ENCODE measurements around the gene VWDE.
"Not testable (repeated sequence)": the region's sequence is repeated elsewhere in the genome, so short reads cannot be mapped to it uniquely, and the experiment has no call there.

Gene VWDE

GRCh38 chr7:12418452-12418851 is 14.8 kb upstream of the VWDE start:
- no peak for TF ChIP-seq CTCF (conservative IDR thresholded peaks at IDR 0.05)
- no peak overlapping the region for H3K27ac ChIP-seq

GRCh38 chr7:12415072-12415471 is 11.4 kb upstream of the VWDE start:
- TF ChIP-seq CTCF (conservative IDR thresholded peaks at IDR 0.05), result no peak
- H3K27ac ChIP-seq, result no peak overlapping the region

GRCh38 chr7:12412407-12412806 is 8.7 kb upstream of the VWDE start:
- H3K27ac ChIP-seq, result no peak overlapping the region
- no peak for TF ChIP-seq CTCF (conservative IDR thresholded peaks at IDR 0.05)

GRCh38 chr7:12410523-12410922 is 6.9 kb upstream of the VWDE start:
- no peak overlapping the region for H3K27ac ChIP-seq
- no peak for TF ChIP-seq CTCF (conservative IDR thresholded peaks at IDR 0.05)

- TF ChIP-seq CTCF (conservative IDR thresholded peaks at IDR 0.05), result no peak
Measured at GRCh38 chr7:12409097-12409711, 5.5 kb upstream of the VWDE start.

GRCh38 chr7:12407652-12408051 is 4.0 kb upstream of the VWDE start:
- not testable (repeated sequence) for H3K27ac ChIP-seq

More at GRCh38 chr7:12409097-12409711, 5.5 kb upstream of the VWDE start:
- H3K27ac ChIP-seq, result no peak overlapping the region

- TF ChIP-seq CTCF (conservative IDR thresholded peaks at IDR 0.05), result no peak
Measured at GRCh38 chr7:12402365-12402725, 1.3 kb downstream of the VWDE start.

GRCh38 chr7:12401538-12402364 is 1.9 kb downstream of the VWDE start:
- H3K27ac ChIP-seq, result no peak overlapping the region
- no peak for TF ChIP-seq CTCF (conservative IDR thresholded peaks at IDR 0.05)

More at GRCh38 chr7:12402365-12402725, 1.3 kb downstream of the VWDE start:
- H3K27ac ChIP-seq, result no peak overlapping the region

All from VCaP (cell line).